Activated CD8-positive, alpha-beta memory T cell treated with anti-CD3 and anti-CD28 coated beads, Interleukin-2, amount 50 U/mL, for 1 hour (primary cell): ENCODE data around the gene LUZP1.

Source experiments
- DNase-seq: peaks from one replicate; pipeline ENCODE4 v3.0.0-alpha.2; 2020; ENCODE audit errors: extremely low read depth

LUZP1 gene

DNA sequence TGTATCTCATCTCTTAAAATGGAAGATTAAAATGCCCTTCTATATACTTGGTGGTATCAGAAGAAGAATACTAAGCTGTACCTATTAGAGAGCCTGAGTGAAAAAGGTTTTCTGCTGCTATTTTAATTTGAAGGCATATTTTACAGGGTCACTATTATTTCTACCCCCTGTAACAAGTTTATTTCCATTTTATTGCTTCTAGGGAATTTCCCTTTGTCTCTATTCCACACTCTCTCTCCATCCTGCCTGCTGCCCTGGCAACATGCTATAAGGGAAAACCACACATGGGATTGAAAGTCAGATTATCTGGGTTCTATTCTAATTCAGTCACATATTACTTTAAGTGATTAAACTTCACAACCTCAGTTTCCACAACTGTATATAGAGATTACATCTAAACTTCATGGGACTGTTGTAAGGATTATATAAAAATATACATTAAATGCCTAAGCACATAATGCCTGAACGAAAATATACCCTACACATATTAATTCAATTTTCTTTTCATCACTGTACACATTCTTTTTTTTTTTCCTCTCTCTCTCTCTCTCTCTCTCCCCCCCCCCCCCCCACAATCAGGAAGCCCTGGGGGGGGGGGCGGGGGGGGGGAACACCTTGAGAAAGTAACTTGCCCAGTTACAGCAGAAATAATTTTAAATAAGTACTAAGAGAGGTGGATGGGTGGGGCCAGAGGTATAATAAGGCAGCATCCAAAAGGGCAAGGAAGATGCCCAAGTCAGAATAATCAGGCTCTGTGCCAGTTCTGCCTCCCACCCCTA lies 51.5 kb downstream of the LUZP1 start:
- DNase-seq: no peak

DNA sequence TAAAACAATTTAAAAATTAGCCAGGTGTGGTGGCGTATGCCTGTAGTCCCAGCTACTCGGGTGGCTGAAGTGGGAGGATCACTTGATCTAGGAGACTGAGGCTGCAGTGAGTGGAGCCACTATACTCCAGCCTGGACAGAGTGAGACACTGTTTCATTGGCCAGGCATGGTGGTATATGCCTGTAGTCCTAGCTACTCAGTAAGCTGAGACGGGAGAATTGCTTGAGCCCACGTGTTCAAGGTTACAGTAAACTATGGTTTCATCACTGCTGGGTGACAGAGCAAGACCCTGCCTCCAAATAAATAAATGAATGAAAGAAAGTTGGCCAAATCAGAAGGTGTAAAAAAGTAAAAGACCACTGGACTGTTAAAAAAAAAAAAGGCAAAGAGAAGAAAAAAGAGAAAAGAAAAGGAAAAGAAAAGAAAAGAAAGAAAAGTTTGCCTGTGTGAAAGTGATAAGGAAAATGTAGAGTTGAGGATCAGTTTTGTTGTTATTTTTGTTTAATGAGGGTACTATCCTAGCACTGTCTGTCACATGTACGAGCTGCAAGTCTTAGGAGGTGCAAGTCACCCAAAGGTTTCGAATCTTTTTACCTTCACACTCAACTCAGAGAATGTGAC lies 52.3 kb downstream of the LUZP1 start:
- no peak for DNase-seq

DNA sequence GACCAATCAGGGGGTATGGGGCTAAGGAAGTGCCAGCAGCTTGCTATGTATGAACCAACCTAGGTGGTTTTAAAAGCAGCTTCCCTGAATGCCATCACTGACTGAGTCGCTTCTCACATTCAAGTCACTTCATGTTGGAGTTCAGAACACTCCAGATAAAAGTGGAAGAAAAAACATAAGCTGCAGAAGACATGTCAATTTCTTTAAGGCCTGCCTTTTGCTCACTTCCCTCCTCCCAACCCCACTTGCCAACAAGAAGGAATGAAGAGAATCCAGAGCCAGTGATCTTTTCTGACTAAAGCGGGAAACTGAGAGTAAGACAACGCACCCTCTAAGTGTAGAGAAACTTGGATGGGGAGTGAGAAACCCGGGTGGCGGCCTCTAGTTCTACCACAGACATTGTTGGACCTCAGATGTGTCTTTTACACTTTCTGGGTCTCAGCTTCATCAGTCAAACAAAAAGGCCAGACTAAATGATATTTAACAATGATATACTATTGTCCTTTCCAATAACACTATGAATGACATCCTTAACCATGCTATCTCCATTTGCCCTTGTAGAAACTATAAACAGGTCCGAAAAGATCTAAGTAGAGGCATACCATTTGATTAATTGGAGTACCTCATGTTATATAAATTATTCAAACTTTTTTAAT lies 54.1 kb downstream of the LUZP1 start:
- no peak for DNase-seq

DNA sequence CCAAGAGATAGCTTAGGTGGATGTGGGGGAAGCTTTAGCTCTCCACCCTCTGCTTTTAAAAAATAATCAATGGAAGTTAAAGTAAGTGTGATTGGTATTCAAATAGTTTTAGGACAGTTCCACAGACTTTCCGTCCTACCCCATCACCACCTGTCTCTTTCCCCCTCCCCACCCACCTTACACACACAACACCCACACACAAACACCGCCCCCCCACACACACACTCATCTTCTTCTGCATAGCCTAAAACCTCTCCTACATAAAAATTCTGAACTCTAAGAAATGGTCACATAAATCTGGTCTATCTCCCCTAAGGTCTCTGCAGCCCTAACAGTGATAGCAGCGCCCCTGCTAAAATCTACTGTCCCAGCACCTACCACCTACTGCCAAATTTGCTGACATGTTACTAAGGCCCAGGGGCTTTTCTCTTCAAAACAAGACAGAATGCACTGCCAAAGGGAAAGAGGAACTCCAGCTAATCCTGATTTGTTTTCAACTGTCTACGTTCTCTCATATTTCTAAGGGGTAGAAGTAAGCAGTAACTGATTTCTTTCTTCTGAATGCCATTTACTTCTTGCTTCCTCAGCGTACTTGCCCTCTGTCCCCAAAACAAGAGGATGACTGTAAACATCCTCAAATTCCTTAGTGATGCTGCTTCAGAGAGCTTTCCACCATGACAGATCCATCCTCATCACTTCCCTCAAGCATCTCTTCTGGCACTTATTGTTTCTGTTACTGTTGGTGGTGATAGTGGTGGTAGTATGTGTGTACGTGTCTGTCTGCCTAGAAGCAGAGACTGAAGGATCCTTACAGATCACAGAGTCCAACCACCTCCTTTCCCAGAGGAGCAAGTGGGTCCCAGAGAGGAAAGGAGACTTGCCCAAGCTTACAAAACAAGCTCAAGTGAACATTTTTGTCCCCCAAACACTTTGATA lies 56.8 kb downstream of the LUZP1 start:
- no peak for DNase-seq

DNA sequence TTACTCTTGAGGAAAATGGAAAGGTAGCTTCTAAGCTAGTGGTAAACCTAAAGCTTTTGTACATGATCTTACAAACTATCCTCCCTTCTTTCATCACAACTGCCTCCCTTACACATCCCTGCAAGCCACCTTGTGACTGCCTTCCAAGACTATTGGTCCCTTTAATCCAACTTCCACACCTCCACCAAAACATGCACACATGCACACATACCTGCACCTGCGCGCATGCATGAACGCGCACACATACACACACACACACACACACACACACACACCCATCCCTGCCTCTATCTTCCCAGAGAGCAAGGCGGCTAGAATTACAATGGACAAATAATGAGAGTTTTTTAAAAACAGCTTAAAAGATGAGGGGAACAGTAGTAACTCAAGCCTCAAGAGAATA lies 58.3 kb downstream of the LUZP1 start:
- no peak for DNase-seq

DNA sequence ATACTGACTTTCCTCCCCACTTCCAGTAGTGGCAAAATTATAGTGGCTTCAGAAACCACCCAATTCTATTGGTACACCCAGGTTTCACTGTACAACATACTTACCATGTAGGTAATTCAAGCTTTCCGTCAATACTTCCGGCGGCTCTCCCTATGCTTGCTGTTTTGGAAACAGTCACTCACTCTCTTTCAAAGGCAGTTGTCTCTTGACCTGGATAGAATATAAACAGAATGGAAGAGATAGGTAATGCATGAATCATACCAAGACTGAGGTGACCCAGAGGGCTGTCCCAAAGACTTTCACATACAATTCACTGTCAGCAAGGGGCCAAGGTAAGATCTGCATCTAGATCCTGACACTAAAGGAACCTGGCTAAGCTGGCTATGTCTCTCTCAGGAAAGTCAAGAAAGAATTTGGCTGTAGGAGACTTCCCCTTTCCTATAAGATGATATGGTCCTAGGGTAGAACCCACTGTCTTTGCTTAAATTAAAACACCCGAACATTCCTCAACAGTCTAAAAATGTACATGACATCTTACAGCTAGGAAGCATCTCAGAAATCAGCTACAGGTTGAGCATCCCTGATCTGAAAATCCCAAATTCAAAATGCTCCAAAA lies 59.6 kb downstream of the LUZP1 start:
- no peak for DNase-seq

DNA sequence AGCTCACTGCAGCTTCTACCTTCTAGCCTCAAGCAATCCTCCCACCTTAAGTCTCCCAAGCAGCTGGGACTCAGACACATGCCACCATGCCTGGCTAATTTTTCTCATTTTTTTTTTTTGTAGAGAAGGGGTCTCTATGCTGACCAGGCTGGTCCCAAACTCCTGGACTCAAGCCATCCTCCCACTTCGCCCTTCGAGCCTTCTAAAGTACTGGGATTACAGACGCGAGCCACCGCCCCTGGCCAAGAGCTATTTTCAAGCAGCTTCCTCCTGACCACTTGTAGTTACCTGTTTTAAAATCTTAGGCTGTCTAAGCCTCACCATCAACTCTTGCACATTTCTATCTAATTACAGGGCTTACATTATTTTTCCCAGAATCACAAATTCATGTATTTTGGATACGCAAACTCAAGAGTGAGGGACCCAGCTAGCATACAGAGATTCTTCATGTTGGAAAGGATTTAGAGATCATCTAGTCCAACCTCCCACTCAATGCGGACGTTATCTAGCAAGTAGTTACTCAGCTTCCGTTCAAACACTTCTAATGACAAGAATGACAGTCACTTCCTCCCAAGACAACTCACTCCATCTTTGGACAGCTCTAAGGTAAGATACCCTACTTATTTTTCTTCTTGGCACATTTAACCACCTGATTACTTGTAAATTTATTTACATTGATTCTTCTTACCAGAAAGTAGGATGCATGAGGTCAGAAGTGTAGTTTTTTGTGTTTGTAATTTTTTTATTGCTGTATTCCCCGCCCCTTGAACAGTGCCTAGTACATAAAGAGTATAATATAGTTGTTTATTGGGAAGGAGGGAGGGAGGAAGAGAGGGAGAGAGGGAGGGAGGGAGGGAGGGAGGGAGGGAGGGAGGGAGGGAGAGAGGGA lies 65.4 kb downstream of the LUZP1 start:
- DNase-seq: no peak

DNA sequence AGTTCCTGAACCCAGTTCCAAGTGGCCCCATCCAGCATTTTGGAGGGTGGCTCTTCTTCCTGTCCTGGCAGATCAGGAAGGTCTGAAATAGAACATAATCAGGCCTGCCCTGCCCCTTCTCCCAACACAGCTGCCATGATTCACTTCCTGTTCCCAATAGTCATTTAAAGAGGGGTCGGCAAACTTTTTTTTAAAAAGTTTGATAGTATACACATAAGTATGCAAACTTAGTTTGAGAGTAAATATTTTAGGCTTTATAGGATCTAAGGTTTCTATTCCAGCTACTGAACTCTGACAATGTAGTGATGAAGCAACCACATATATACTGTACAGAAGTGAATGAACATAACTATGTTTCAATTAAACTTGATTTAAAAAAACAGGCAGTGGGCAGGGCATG lies 66.4 kb downstream of the LUZP1 start:
- no peak for DNase-seq

DNA sequence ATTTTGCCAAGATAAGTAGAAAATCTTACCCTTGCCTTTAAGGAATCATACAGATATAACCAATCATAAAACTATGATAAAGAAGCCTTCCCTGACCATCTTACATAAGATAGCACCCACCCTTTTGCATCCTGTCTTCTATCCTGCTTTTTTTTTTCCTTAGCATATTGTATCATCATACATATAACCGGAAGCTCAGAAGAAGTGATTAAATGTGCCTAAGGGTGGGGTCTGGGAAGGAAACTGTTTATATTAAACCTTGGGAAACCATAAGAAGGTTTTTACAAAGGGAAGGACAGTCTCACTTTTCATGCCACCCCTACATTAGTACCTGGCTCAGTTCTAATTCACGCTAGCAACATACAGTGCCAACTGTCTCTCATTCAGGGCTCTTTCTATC lies 66.8 kb downstream of the LUZP1 start:
- DNase-seq: no peak

DNA sequence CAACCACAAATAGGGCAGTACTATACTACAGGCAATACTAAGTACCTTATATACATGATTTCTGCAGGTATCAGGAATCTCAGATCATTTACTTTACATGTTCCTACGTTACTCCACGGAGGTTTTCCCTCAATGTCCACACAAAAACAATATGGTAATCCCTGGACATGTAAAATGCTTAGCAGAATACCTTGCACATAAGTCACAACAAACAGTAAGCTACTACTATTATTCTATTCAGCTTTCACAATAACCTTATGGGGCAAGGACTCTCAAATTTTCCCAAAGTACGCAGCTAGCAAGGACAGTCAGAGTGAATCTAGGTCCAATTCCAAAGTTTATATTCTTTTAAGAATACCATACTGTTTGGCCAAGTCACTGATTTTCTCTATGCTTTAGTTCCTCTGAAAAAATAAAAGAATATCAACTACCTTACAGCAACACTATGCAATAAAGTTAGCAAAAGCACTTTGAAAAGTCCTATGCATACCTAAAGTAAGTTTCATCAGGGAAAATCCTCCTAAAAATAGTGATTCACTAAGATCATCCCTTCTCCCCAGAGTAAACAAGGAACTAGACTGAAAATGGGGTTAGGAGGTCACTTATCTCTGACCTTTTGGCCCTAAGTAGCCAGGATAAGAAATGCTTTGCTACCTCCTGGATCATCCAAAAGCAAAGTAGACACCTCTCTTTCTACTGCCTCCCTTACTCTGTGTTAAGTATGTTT lies 67.4 kb downstream of the LUZP1 start:
- no peak for DNase-seq

DNA sequence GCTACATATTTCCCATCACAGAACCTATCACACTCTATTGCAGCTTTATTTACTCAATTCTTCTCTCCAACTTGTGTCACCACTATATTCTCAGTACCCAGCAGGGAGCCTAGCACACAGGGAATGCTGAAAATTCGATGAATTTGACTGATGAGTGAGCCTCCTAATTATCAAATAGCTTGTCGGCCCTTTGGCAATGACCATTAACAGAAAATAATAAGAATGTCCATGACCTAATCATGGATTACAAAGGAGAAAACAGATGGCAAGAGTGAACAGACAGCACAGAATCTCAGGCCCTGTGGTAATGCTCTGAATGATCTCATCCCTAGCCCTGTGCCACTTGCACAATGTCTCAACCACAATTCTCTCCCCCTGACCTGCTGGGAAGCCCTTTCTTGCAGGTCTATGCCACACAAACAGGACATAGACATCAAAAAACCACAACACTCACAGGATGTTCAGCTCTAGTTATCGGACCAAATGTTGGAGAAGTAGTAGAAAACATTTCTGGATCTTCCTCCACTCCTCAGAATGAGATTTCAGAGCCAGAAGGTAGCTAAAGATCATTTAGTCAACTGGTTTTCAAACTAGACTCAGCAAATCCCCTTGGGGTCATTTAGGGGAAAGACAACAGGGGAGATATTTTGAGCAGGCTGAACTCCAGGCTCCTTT lies 68.4 kb downstream of the LUZP1 start:
- DNase-seq: no peak

DNA sequence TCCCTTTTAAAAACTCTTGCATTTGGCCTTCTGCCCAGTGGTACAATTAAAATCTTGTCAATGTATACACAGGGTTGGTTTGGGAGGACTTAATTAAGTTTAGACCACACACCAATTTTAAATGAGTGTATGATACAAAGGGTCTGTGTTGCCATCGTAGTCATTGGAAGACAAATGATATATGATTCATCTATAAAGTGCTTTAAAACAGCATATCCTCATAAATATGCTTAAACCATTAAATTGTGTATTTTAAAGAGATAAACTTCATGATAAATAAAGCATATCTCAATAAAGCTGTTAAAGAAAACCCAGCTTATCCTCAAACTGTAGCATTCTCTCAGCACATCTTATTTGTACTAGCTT lies 69.5 kb downstream of the LUZP1 start:
- no peak for DNase-seq

DNA sequence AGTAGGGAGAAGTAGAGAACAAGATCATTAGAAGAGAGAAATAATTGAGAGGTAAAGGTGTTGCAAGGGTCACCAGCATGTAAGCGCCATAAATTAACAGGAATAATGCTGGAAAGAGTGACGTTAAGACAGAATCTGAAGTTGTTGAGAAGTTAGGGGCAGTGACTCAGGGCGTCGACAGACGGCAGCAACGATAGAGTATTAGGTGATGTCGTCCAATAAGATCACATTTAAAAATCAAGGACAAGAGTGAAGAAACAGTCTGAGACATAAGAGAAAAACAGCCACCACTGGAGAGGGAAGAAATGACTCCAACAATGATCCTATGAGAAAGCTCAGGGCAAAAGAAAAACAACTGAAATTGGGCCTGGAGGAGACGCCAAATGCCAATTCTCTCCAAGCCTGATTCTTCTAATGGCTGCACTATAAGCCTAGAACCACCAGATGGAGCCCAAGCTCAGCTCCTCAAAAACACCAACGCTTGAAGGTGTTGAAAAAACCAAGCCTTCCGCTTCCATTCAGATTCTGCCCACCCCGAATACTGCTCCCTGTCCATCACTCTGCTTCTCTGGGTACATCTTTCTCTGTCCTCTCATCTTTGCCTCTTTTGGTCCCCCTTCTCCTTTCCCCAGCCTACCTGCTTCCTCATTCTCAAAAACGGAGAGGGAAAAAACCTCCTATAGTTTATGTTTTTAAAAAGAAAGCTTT lies 70.0 kb downstream of the LUZP1 start:
- DNase-seq: peak; percentile 37

DNA sequence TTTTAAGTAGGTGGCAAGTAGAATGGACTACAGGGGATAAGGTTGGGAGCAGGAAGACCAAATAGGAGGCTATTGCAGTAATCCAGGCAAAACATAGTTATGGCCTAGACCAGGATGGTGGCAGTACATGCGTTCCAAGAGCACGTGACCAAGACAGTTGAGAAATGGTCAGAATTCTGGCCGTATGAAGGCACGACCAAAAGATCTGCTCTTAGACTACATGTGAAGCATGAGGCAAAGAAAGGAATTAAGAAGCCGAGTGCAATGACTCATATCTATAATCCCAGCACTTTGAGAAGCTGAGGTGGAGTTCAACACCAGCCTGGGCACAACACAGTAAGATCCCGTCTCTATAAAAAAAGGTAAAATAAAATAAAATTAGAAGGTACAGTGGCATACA lies 71.3 kb downstream of the LUZP1 start:
- no peak for DNase-seq

DNA sequence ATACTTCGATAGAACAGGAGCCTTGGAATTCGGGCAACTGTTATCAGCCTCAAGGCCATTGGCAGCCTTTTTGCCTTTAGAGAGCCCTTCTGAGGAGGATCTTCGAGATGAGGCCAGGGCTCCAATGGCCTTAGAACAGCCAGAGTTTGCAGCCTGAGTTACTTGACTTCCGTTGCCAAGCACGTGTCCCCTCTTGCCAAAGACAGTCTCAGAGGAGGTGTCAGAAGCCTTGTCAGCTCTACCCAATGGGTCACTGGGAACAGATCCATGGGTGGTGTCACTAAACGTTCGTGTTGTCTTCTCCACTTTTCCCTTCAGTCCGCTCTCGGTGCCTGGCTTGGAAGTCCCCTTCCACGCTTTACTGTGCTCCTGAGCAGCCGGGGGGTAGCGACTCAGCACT lies 76.2 kb downstream of the LUZP1 start:
- no peak for DNase-seq

DNA sequence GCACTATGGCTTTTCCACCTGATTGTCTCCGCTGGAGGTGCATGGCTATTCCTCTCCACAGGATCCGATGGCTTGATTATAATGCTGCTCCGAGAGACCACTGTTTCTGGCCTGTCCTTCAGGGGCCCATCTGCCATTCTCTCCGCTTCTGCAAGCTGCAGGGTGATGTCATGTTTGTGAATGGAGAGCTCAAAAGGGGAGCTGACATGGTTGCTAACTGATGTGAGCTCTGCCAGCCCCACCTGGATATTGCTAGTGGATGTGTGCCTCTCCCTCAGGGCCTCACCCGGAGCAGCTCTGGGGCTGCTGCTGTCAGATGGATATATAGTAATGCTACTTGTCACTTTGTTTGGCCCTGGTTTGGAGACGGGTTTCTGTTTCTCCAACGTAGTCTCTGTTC lies 77.1 kb downstream of the LUZP1 start:
- DNase-seq: no peak

DNA sequence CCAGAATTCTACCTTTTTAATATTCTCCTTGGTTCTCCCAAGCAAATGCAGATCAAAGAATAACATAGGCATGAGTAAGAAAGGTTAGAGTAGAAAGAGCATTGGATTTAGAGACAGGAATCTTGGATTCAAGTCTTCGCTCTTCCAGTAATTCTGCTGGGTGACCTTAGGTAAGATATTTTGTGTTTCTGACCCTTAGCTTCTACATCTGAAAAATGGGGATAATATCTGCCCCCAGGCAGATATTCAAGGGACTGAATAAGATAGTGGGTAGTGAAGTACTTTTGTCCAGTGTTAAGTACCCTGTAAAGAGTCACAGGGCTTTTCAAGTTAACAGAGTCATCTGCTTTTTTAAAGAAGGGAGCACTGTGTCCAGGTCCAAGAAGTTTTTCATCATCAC lies 78.6 kb downstream of the LUZP1 start:
- DNase-seq: no peak

DNA sequence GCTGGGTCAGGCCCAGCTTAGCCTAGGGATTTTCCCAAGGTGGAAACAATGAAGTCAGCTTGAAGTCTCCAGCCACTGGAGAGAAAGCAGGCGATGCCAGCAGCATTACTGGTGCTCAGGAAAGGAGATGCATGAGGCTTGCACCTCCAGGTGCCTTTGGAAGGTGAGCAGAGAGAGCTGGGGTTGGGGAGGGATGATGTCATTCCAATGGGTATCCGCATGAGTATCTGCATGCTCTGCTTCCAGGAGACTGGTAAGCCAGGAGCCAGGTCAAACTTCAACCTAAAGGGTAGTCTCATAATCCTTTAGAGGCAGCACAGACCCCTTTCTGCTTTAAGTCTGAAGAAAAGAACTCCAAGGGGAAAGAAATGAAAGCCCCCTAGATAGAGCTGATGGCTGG lies 80.6 kb downstream of the LUZP1 start:
- DNase-seq: no peak

DNA sequence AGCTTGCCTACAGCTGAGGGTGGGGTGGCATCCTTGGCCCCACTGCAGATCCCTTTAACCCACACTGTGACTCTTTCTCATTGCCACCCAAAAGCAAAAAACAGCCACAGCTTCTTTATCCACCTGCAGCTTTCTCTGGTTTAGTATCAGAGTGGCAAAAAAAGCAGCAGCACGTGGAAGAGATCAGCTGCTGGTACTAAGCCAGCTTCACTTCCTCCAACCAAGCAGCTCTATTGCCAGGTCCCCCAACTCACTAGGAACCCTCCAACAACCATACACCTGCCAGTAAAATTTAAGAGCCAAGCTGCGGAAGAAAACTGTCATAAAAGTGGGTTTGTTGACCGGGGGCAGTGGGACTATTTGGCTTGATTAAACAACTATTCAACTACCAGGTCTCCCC lies 83.0 kb downstream of the LUZP1 start:
- no peak for DNase-seq
